ENCODE results near the gene MT1X.

MT1X gene

DNA sequence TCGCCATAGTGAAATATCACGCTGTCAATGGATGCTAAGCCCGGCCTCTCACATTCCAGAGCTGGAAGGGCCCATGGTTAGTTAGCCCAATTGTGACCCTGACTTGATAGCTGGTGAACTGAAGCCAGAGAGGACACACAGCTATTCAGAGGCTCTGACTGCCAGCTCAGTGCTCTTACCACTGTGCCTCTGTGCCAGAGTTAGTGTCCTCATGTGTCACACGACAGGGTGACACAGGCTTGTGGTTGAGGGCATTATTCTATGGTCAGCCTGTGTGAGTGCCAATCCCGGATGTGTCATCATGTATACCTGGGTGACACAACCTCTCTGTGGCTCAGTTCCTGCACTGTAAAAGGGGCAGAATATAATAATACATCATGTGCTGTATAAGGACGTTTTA is 2.5 kb upstream of the MT1X start:
- DNase-seq = no peak

DNA sequence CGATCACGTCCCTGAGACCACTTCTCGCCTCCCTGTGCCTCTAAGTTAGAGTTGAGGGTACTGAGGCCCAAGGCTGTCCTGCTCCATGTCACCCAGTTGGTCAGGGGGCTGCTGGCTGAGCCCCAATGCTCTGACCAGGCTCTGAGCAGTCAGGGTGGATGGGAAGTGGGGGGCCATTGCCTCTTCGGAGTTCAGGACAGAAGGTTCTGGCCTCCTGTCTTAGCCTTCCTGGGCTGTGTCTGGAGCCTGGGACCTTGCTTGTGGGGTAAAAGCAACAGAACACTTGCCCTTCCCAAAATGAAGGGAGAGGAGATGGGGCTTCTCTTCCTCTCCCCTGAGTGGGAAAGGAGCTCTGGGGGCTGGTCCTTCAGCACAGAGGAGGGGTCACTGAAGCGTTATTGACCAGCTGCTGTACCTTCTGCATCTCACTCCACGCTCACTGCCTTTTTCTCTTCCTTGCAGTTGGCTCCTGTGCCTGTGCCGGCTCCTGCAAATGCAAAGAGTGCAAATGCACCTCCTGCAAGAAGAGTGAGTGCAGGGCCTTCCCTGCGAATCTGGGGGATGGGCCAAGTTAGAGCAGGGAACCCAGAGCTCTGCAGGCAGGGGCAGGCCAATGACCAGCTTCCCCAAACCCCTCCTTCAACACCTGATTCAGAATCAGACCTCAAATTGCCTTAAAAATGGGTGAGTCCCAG is 580 bp downstream of the MT1X start:
- DNase-seq = no peak

DNA sequence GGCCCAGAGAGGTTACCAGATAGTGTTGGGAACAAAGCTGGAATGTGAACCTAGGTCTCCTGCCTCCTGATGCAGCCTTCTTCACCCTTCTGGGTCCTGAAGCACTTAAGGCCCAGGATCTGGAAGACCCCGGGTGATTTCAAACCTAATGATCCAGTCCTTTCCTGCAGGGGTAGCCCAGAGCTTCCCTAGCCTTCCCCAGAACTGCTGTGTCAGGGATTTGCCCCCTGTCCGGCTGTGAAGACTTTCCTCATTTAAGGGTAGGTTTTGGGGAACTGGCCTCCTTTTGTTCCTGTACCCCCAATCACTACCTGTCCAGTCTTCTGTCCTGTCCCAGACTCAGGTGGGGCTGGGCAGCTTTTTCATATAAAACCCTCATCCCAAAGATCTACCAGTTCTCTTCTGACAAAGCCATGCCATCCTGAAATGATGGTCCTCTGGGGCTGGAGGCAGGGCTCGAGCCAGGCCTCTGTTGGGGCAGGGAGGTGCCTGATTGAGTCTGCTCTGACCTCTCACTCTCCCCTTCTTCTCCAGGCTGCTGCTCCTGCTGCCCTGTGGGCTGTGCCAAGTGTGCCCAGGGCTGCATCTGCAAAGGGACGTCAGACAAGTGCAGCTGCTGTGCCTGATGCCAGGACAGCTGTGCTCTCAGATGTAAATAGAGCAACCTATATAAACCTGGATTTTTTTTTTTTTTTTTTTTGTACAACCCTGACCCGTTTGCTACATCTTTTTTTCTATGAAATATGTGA is 1.3 kb downstream of the MT1X start:
- no peak for DNase-seq

DNA sequence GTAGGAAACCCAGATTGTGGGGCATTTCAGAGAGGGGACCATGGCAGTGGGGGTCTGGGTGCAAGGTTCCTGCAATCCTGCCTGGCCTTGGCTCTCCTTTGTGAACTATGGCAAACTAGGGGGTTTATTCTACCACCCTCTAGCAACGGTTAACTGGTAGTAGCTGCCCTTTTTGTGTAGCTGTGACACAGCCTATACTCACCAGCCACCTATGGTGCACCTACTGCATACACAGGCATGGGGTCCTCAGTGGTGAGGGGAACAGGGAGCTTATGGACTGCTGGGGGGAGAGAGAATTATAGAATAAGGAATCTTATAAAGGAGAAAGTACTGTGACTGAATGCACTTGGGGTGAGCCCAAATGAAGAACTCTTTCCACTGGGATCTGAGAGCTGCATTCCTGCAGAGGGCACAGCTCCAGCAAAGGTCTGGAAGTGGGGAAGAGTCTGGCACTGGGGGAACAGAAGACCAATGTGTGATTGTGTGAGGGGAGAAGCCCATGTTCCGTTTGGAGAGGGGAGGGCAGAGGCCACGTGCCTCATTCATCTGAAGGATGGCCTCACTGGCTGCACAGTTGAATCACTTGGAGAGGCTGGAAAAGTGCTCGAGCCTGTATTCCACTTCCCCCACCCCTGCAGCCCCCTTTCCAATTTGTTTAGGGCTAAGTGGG is 2.1 kb downstream of the MT1X start:
- DNase-seq = no peak

DNA sequence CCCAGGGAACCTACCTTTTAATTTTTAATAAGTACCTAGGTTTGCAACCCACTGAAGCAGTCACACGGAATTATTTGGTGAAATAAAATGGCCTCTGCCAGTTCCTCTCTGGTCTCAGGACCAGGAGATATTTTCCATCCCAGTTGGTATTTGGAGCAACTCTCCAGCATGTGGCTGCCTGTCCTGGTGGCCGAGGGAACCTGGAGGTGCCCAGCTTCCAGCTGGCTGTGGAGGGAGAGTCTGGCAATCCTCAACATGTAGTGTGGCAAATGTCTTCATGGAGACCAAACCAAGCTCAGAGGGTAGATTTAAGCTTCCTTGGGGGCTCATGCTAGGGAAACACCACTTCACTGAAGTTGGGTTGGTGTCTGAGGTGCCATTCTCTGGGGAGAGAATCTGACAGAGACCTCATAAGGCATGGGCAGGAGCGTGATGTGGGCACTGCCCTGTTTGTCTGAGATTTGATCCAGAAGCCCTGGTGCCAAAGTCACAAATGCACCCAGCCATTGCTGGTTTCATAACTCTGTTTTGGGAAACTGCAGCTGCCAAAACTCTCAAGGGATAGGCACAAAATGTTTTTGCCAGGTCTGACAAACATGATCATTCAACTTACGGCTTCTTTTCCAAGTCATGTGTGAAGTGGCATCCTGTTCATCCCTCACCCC is 2.8 kb downstream of the MT1X start:
- DNase-seq = no peak

DNA sequence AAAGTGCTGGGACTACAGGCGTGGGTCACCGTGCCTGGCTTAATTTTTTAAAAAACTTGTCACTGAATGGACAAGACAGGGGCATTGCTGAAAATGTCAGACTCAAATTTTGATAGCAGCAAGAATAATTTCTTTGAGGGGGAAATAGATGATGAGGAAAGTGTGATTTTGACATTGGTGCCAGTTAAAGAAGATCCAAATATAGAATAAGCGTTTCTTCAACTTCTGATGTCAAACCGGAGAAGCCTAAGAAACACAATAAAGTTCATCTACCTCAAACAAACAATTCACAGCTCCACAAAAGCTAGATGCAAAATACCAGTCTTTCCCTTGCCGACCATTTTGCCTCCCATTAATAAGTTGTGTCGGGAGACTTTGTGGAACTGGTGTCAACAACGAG is 4.5 kb downstream of the MT1X start:
- no peak for DNase-seq

DNA sequence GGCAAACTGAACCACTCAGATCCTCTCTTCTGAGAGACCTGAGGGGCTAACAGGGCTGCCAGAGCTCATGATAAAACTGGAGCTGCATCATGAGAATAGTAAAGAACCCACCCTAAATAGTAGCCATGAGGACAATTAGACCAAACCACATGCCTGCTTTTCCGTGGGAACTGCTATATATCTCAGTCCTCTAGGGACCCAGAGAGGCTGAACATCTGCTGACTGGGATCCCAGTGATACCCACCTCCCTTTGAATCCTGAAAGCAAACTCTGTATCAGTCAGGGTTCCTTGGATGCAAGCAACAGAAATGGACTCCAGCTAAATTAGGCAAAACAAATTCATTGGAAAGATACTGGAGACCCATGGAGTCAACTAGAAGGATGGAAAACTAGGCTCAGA is 6.5 kb downstream of the MT1X start:
- DNase-seq = no peak

DNA sequence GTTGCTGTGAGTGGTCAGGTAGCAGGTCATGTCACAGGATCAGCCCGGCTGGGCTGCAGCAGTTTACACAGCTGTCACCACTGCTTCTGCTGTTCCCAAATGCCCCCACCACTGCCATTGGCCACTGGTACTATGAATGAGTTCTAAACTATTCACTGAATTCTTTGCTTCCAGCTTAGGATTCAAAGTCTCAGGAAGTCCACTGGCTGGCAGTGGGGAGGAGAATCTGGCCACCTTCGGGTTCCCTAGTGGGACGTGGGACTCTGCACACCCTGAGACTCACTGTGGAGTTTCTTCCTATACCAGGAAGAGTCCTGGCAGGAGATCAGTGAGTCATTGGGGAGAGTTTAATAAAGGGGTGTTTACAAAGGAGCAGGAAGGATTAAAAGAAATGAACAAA is 6.9 kb downstream of the MT1X start:
- no peak for DNase-seq

DNA sequence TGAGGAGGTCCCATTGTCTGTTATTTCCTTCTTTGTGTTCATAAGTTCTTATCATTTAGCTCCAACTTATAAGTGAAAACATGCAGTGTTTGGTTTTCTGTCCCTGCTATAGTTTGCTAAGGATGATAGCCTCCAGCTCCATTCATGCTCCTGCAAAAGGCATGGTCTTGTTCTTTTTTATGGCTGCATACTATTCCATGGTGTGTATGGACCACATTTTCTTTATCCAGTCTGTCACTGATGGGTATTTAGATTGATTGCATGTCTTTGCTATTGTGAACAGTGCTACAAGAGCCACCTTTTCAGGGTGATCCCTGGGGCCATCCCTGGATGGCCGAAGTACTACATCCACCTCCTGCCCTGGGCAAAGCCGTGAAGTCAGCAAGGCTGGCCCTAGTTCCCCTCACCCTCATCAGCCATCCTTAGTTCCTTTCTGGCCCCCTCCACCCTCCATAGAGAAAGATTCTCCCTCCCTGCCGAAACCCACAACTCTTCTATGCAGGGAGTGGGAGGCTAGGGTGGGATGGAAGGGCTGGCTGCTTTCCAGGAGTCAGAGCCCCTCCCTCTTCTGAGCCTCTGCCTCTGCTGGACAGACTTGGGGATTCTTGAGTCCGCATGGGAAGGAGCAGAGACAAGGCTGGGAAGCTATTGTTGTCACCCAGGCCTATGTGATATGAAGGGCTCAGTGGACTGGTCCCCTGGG is 8.3 kb downstream of the MT1X start:
- DNase-seq = no peak

DNA sequence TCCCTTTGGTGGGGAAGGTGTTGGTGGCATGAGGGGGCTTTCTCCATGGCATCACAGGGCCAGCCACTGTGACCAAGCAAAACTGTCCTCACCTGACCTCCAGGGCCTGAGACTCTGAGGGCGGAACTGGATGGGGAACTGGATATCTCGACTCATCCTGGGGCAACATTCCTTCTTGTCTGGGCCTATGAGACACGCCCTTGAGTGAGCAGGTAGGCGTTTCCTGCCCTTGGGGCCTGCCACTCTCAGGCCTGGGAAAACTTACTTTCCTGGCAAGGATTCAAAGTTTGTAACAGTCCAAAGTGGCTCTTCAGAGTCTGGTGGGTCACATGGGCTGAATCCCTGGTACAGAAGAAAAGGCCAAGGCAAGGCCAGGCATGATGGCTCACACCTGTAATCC is 9.6 kb downstream of the MT1X start:
- DNase-seq = no peak

DNA sequence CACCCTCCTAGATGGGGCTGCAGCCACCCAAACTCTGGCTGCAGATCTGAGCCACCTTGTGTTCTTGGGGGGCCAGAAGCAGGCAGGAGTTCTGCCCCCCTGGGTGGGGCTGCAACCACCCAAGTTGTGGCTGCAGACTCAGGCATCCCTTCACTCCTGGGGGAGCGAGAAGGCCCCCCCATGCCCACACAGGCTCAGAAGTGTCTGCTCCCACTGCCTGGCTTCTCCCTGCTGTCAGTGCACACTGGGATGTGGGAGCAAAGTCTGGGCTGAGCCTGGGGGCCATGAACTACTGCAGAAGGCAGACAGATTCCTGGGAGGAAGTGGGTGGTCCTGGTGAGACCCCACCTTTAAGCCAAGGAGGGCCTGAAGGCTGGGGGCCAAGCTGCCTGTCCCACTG is 13.0 kb downstream of the MT1X start:
- no peak for DNase-seq

DNA sequence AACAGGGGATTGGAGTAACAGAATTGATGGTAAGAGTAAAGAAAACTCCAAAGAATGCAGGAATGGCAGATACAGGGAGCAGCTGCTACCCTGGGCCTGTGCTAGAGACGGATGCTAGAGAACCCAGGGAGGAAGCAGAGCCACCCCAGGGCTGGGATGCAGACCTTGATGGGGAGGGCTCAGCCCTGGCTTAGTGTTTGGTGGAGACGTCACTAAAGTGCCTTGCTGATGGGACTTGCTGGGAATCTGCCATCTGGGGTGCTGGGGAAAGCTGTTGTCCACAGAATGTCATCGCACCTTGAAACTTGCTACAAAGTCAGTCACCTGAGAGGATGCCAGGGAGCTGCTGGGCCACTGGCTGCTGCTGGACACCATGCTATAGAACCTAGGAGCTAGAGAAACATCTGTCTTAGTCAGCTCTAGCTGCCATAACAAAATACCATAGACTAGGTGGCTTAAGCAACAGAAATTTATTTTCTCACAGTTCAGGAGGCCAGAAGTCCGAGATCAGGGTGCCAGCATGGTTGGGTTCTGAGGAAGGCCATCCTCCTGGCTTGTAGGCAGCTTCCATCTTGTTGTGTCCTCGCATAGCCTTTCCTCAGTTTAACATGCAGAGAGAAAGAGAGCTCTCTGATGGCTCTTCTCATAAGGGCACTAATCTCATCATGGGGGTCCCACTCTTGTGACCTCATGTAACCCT is 15.3 kb downstream of the MT1X start:
- no peak for DNase-seq

DNA sequence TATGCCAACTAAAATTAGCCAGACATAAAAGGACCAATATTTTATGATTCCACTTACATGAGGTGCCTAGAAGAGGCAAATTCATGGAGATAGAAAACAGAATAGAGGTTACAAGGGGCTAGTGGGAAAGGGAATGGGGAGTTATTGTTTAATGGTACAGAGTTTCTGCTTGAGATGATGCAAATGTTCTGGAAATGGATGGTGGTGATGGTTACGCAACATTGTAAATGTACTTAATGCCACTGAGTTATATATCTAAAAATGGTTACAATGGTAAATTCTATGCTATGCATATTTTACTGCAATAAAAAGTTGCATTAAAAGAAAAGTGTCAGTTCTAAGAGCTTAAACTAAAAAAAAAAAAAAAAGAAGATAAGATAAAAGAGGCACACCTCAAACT is 17.9 kb downstream of the MT1X start:
- DNase-seq = no peak

DNA sequence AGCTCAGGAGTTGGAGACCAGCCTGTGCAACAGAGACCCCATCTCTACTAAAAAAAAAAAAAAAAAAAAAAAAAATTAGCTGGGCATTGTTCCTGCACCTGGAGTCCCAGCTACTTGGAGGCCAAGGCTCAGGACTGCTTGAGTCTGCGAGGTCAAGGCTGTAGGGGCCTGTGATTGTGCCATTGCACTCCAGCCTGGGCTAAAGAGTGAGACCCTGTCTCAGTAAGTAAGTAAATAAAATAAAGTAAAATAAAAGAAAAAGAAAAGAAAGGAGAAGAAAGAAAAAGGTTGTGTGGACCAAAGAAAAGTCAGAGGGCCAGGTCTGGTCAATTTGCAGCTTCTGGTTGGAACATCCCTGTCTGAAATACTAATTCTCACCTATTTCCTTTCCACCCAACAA is 18.4 kb downstream of the MT1X start:
- DNase-seq = no peak

DNA sequence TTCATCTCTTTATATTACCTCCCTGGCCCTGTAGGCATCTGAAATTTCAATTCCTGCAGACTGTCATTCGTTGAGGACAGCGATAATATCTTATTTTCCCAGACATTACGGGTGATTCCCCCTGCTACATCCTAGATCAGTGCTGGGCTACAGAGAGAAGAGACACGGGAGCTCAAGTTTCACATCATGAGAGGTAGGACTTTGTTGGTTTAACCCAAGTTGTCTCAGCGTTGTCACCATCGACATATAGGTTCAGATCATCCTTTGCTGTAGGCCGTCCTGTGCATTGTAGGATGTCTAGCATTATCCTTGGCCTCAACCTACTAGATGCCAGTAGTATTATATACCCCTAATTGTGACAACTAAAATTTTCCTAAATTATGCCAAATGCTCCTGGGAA is 19.3 kb downstream of the MT1X start:
- no peak for DNase-seq

DNA sequence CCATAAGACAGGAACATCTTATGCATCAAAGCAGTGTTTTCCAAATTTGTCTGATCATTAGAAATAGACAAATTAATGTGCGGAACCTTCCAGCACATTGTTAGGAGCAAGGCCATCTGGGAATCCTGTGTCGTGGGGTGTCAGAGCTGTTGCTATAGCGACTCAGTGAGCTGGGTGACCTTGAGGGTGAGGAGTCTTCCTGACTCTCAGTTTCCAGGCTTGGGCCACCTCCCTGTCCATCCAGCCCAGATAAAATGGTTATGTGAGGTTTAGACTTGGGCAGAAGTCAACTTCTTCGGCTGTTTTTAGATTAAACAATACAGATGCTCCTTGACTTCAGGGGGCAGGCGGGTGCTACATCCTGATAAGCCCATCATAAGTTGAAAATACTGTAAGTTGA is 20.6 kb downstream of the MT1X start:
- no peak for DNase-seq

DNA sequence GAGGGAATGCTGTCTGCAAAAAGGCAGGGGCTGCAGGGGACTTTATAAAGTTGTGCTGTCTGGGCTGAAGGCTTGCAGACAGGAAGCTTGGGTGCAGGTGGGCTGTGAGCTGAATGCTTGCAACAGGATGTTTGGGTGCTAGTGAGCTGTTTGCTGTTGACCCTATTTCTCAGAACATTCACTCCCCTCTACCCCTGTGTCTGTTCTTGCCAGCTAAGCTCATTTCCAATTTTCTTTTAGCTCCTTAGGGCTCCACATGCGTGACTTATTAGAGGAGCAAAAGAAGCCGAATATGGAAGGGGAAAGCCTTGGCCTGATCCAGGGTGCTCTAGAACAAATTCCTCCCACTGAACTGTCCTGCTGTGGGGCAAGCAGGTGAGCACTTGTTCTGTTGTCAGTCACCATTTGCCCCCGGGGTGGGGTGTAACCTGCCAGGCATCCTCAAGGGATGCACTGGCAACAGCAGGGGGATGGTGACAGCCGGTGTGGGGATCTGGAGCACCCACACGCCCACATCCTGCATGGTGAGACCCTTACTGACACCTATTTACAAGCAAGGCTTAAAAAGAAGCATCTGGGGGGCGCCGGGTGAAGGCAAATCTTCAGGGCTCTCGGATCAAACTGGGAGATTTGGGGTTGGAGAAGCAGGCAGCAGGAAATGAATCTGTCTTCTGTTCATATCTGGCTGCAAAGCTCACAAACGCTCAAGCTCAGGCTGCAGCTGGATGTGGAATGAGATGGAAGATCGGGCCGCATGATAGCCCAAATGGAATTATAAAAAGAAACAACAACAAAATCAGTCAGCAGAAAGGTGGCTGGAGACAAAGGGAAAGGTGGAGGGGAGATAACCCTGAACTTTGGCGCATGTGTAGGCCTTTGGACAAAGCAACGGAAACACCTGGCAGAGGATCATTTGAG is 26.5 kb downstream of the MT1X start:
- DNase-seq = no peak

DNA sequence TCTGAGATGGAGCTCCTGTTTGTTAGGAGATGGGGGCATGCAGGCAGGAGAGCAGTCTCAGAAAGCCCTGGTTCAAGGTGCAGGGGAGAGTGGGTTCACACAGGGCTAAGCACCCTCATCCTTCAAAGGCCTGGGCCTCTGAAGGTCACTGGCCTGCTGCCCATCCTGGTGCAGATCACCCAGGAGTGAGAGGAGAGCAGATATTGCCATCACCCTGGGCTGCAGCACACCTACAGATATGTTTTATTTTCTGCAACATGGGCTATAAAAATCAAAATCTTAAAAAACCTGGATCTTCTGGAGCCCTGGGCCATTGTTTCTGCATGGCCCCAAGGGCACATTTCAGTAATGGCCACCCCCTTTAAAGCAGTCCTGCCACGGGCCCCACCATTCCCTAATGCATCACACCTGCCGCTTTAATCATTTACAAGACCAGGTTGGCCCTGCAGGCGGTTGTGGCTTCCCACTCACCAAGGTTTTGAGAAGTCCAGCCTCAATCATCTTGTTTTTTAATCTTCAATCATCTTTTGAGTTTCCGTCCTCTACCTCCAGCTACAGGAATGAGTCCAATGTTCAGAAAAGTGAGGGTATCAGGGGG is 27.3 kb downstream of the MT1X start:
- no peak for DNase-seq

DNA sequence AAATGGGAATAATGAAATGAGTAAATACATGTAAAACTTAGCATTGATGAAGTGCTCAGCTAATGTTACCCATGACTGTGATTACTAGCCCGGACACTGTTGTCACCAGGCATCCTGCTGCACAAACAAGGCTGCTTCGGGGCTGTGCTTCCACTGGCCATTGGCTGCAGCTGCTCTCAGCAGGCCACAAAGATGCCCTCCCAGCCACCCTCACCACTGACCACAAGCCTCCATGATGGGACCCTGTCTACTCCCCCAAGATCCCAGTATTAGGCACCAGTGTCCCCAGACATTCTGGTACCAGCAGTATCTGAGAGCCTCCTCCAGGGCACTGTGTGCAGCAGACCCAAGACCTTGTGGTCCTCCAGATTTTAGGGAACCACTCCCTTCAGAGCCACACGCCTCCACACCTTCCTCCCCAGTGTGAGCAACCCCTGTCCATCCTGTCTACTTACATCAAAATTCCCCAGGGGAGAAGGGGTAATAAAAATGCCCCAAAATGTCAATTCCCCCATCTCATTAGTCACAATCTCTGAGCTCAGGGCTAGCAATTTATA is 28.0 kb downstream of the MT1X start:
- no peak for DNase-seq

DNA sequence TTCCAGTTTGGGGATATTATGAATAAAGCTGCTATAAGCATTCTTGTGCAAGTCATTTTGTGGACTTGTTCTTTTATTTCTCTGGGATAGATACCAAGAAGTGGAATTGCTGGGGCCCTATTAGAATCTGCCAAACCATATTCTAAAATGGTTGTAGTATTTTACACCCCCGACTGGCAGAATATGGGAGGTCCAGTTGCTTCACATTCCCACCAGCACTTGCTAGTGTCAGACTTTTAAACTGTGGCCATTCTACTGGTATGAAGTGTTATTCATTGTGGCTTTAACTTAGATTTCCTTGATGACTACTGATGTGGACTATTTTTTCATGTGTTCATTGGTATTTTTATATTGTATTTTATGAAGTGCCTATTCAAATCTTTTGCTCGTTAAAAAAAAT is 29.6 kb downstream of the MT1X start:
- no peak for DNase-seq

DNA sequence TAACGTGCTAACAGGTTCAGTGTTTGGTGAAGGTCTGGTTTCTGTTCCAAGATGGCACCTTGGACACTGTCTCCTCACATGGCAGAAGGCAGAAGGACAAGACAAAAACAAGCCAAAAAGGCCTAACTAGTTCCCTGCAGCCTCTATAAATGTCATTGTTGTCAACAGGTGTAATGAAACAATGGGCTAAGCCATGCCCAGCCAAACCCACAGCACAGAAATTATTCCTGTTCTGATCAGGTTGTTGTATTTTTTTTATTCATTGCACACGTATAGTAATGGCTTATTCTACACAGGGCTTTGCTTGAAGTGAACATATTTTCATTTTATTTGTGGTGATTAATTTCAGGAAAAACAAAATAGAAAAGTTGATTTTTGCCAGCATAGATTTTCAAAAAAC is 31.5 kb downstream of the MT1X start:
- no peak for DNase-seq
